DND-41 (cell line): Measurements from ENCODE around the gene VASP.

Source experiments
- CTCF ChIP-seq: IDR thresholded peaks from 2 replicates; pipeline ENCODE4 v1.5.1; 2012; ENCODE audit warnings: borderline replicate concordance, low read length, moderate library complexity, mild to moderate bottlenecking; ENCODE audit not compliant: poor library complexity, severe bottlenecking; ENCODE audit errors: extremely low read depth
- EZH2 ChIP-seq: IDR thresholded peaks from 3 replicates; pipeline ENCODE4 v1.6.1; 2012; ENCODE audit warnings: borderline replicate concordance, low read depth, mild to moderate bottlenecking, moderate library complexity, low read length, inconsistent platforms; ENCODE audit not compliant: severe bottlenecking

GRCh38 chr19:45468159-45468651 lies 39.1 kb upstream of the VASP start:
- TF ChIP-seq CTCF = no peak
- no peak for TF ChIP-seq EZH2
